ENCODE data around the gene RTN4RL1. TPM values are rescaled to one million over a fixed set of nuclear protein-coding genes. Genes with fewer than 3 reads are reported as not detected.

The RTN4RL1 gene
- total RNA-seq, 6 donors from 2014 or later = 5.1 to 7.3 (median 6.2) TPM

DNA sequence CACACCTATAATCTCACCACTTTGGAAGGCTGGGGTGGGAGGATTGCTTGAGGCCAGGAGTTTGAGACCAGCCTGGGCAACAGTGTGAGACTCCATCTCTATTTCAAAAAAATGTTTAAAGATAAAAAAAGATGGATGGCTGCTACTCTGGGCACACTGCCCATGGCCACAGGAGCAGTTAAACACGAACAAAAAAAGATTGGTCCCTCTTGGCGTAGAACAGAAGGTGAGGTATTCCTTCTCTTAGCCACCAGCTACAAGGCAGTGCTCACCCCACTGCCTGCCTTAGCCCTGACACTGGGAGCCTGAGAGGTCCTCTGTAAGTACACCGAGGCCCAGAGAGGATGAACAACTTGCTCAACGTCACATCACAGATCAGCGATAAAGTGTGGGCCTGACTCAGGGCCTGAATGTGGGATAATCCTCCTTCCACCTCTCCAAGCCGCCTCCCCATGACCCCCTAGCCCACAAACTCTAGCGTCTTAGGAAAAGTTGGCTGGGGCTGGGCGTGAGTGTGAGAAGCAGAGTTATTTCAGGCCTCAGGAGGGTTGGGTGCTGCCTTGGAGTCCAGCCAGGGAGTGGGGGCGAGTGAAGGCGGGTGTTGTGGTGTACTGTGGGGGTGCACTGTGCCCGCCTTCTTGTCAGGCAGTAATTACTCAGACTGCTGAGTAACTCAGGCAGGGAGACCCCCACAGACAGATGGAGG, 2.5 kb upstream of the RTN4RL1 start:
- Histone ChIP-seq H3K27me3 (peaks cover 0 to 26% (median 15%) of the 10 kb centered on the region in 4 donors), H3K27ac (no peak overlapping the region), H3K36me3 (no peaks in the 10 kb centered on the region), H3K4me3 (no peak overlapping the region), H3K9me3 (no peaks in the 10 kb centered on the region), H3K4me1 (peaks cover 47 to 61% (median 50%) of the 10 kb centered on the region in 4 donors)
- WGBS, 2 donors = 63 to 70% methylated on average over 11 of the region's 11 CpGs
- DNase-seq (no peak), ATAC-seq (ENCODE audit: low FRiP score in 2 of 2) (no peak)
- no peak for TF ChIP-seq POLR2A (IDR thresholded peaks at IDR 0.05)
- no peak for TF ChIP-seq CTCF (IDR thresholded peaks at IDR 0.05)
- TF ChIP-seq EP300 (IDR thresholded peaks at IDR 0.05) = no peak
- TF ChIP-seq POLR2AphosphoS5 (IDR thresholded peaks at IDR 0.05) = no peak

GRCh38 chr17:2025622-2026309, 632 bp upstream of the RTN4RL1 start:
- H3K27ac ChIP-seq = peak overlapping the region in 2 of 4 donors; percentile 56
- peak; percentile 51 to 54 for ATAC-seq (ENCODE audit: low FRiP score in 2 of 2)
- peaks cover 32 to 53% (median 42%) of the 10 kb centered on the region in 4 donors for H3K4me1 ChIP-seq
- peak; percentile 75 to 86 for DNase-seq
- peaks cover 0 to 26% (median 15%) of the 10 kb centered on the region in 4 donors for H3K27me3 ChIP-seq
- no peaks in the 10 kb centered on the region for H3K36me3 ChIP-seq
- TF ChIP-seq POLR2A (IDR thresholded peaks at IDR 0.05) (no peak), EP300 (IDR thresholded peaks at IDR 0.05) (no peak), POLR2AphosphoS5 (IDR thresholded peaks at IDR 0.05) (no peak), CTCF (IDR thresholded peaks at IDR 0.05) (peak; percentile 36 to 72 (median 68))
- H3K9me3 ChIP-seq = no peaks in the 10 kb centered on the region
- 0 to 1% methylated on average over 32 to 39 of the region's 55 CpGs for WGBS, 2 donors
- H3K4me3 ChIP-seq = peak overlapping the region; percentile 31 to 72 (median 58)

GRCh38 chr17:2024572-2025219, 438 bp downstream of the RTN4RL1 start:
- Histone ChIP-seq H3K27me3 (peaks cover 0 to 26% (median 15%) of the 10 kb centered on the region in 4 donors), H3K4me1 (peaks cover 29 to 45% (median 37%) of the 10 kb centered on the region in 4 donors), H3K27ac (peak overlapping the region in 2 of 4 donors; percentile 56), H3K36me3 (no peaks in the 10 kb centered on the region), H3K9me3 (no peaks in the 10 kb centered on the region), H3K4me3 (peak overlapping the region; percentile 31 to 72 (median 58))
- WGBS, 2 donors = 0 to 2% methylated on average over 25 to 31 of the region's 73 CpGs
- ATAC-seq (ENCODE audit: low FRiP score in 2 of 2) (peak in 1 of 2 donors; percentile 1), DNase-seq (peak in 1 of 2 donors; percentile 86)
- TF ChIP-seq POLR2A (IDR thresholded peaks at IDR 0.05) (peak in 1 of 4 donors; percentile 12), POLR2AphosphoS5 (IDR thresholded peaks at IDR 0.05) (no peak)

DNA sequence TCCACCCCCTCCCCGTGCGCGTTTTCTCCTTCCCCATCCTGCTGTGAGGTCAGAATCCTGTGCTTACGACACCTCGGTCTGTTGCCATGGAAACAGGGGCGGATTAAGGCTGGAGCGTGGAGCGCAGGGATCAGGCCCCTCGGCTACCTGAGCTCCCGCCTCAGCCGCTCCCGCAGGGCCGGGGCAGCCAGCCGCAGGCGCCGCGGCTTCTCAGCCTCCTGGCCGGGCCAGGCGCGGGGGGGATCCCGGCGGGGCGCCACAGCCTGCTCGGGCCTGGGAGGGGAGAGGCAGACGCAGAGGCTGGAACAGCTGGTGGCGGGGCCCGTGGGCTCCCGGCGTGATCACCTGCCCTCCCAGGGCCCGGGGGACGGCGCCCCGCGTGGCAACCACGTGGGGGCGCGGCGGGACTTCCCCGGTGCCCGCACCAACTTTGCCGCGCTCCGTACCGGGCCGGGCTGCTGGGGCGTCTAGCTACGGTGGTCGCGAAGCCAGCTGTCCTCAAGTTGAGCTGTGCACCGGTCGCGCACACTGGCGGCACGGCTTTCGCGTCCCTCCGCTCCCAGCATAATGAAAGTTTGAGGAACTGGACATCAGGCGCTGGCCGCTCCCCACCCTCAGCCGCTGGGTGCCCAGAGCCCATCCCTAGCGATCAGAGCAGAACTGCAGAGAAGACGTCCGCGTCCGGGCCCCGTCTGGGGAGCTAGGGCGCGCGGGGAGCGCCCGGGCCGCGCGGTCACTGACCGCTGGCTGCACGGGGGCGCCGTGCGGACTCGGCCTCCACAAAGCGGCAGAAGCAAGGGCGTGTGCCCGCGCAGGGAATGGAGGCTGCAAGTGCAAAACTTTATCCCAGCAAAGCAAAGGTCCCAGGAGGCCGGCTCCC, 1.2 kb downstream of the RTN4RL1 start:
- Histone ChIP-seq H3K36me3 (no peaks in the 10 kb centered on the region), H3K4me3 (peak overlapping the region; percentile 31 to 72 (median 58)), H3K27ac (peak overlapping the region in 3 of 4 donors; percentile 35 to 56 (median 56)), H3K27me3 (peaks cover 0 to 26% (median 15%) of the 10 kb centered on the region in 4 donors), H3K9me3 (no peaks in the 10 kb centered on the region), H3K4me1 (peaks cover 27 to 42% (median 34%) of the 10 kb centered on the region in 4 donors)
- TF ChIP-seq CTCF (IDR thresholded peaks at IDR 0.05) (no peak), POLR2A (IDR thresholded peaks at IDR 0.05) (no peak), POLR2AphosphoS5 (IDR thresholded peaks at IDR 0.05) (no peak), EP300 (IDR thresholded peaks at IDR 0.05) (no peak)
- DNase-seq (peak; percentile 77 to 88), ATAC-seq (ENCODE audit: low FRiP score in 2 of 2) (peak; percentile 25 to 56)
- 0 to 1% methylated on average over 5 to 73 of the region's 85 CpGs for WGBS, 2 donors
